Transverse colon (tissue), 4 donors: Measurements from ENCODE around the gene SRMS. TPM values are rescaled to one million over a fixed set of nuclear protein-coding genes. Genes with fewer than 3 reads are reported as not detected.
A peak's percentile ranks its signal among the peaks of the same experiment; 100 is the strongest.

Source experiments
- DNase-seq: peaks from one replicate; pipeline ENCODE4 v3.0.0-alpha.2; 2019
- H3K27ac ChIP-seq, 4 donors: fragments of 200-600 bp; sonication (generic); 2 replicates each; pipeline ENCODE4 v1.5.1; 2016 to 2018; ENCODE audit warnings: inconsistent platforms in 4 of 4
- H3K27me3 ChIP-seq: fragments of 200-600 bp; sonication (generic); 2 replicates; pipeline ENCODE4 v1.5.1; 2017; ENCODE audit warnings: inconsistent platforms
- H3K36me3 ChIP-seq, 4 donors: fragments of 200-600 bp; sonication (generic); 2 replicates each; pipeline ENCODE4 v1.5.1; 2017 to 2019; ENCODE audit warnings: inconsistent platforms in 4 of 4
- H3K4me1 ChIP-seq, 4 donors: fragments of 200-600 bp; sonication (generic); 2 replicates each; pipeline ENCODE4 v1.5.1; 2017 to 2020; ENCODE audit warnings: inconsistent platforms in 4 of 4
- H3K4me3 ChIP-seq, 4 donors: fragments of 200-600 bp; sonication (generic); 1 replicate in 1 of 4; 2 replicates in 3 of 4; pipeline versions ENCODE4 v1.5.1 to v1.6.1; 2017 to 2019; ENCODE audit warnings: inconsistent platforms in 4 of 4
- H3K9me3 ChIP-seq, 2 donors: fragments of 200-600 bp; sonication (generic); 2 replicates each; pipeline ENCODE4 v1.5.1; 2017 to 2019; ENCODE audit warnings: inconsistent platforms in 2 of 2
- CTCF ChIP-seq, 5 experiments: fragments of 200-600 bp in 3 of 5; fragments of 450-650 bp in 2 of 5; sonication (generic) in 3 of 5; IDR thresholded peaks; 1 replicate in 2 of 5; 2 replicates in 3 of 5; pipeline ENCODE4 v1.5.1; 2016 to 2017; ENCODE audit warnings: antibody characterized with exemption in 5 of 5, inconsistent platforms in 3 of 5, mild to moderate bottlenecking in 2 of 5, moderate library complexity in 1 of 5
- EP300 ChIP-seq: sonication (generic); formaldehyde crosslinking; IDR thresholded peaks from one replicate; pipeline ENCODE4 v1.6.1; 2017; ENCODE audit warnings: antibody characterized with exemption, low read depth
- POLR2A ChIP-seq: fragments of 450-650 bp; IDR thresholded peaks from one replicate; pipeline ENCODE4 v1.6.1; 2016; ENCODE audit warnings: antibody characterized with exemption, mild to moderate bottlenecking, moderate library complexity
- POLR2AphosphoS5 ChIP-seq, 3 donors: sonication (generic); formaldehyde crosslinking; IDR thresholded peaks; one replicate each; pipeline ENCODE4 v1.6.1; 2016; ENCODE audit warnings: antibody characterized with exemption in 3 of 3
- WGBS, 2 donors: methylation state at CpG; one replicate each; pipeline ENCODE4 v1.1.5; 2018; ENCODE audit warnings: low coverage in 1 of 2; 5-methylcytosine and 5-hydroxymethylcytosine counted together
- in situ Hi-C, 4 donors: fragments of 200-750 bp; cut with MboI; loops; one replicate each; pipeline versions ENCODE4 v1.15.0 to v1.15.1; 2017; ENCODE audit warnings: low sequenced_read_pairs in 3 of 4, low pct_ligation_motif_present in 1 of 4, low pct_unique_long_range_greater_than_20kb in 1 of 4
- intact Hi-C: fragments of 100-400 bp; cut with DNase I; formaldehyde crosslinking; loops from one replicate; pipeline ENCODE4 v1.15.1; 2023; ENCODE audit warnings: low total_unique reads
- total RNA-seq, 4 donors: library from RNA; depleted of rRNA; stranded (reverse); fragments of >200 nt; gene quantifications; one replicate each; pipeline ENCODE4 v1.1.0, GENCODE V29; 2016

Gene SRMS
- total RNA-seq, 4 donors from 2014 or later = 0.79 TPM; not detected in 3

- intact Hi-C loops = loop anchor here (10.0 kb wide), 1 partner anchor 252 kb away; no protein-coding TSS in a partner anchor
- in situ Hi-C loops = loop anchor here in 1 of 4 donors (25.0 kb wide), 1 partner anchor 105 kb away; the partner anchor contains the start of gene GMEB2
- Histone ChIP-seq H3K9me3 (no peaks in the 10 kb centered on the region), H3K4me1 (peaks cover 10 to 40% (median 21%) of the 10 kb centered on the region in 4 donors), H3K36me3 (no peaks in the 10 kb centered on the region), H3K4me3 (no peak overlapping the region), H3K27me3 (peaks cover 10% of the 10 kb centered on the region), H3K27ac (no peak overlapping the region)
- TF ChIP-seq EP300 = no peak
- TF ChIP-seq POLR2AphosphoS5 (IDR thresholded peaks at IDR 0.05) = no peak
- no peak for TF ChIP-seq POLR2A
- no peak for TF ChIP-seq CTCF (IDR thresholded peaks at IDR 0.05)
- WGBS, 2 donors = 70 to 76% methylated on average over 3 to 24 of the region's 24 CpGs
- DNase-seq = no peak
Observed at GRCh38 chr20:63532449-63532971, 15.0 kb downstream of the SRMS start.

GRCh38 chr20:63531686-63532448 lies 15.7 kb downstream of the SRMS start:
- in situ Hi-C loops = loop anchor here in 1 of 4 donors (25.0 kb wide), 1 partner anchor 105 kb away; the partner anchor contains the start of gene GMEB2
- intact Hi-C loops = loop anchor here (10.0 kb wide), 1 partner anchor 253 kb away; no protein-coding TSS in a partner anchor
- TF ChIP-seq CTCF (IDR thresholded peaks at IDR 0.05) (no peak), POLR2A (peak; percentile 38)
- no peaks in the 10 kb centered on the region for H3K9me3 ChIP-seq
- H3K36me3 ChIP-seq = no peaks in the 10 kb centered on the region
- peaks cover 10% of the 10 kb centered on the region for H3K27me3 ChIP-seq
- WGBS, 2 donors = 84 to 100% methylated on average over 1 to 27 of the region's 27 CpGs
- no peak overlapping the region for H3K4me3 ChIP-seq
- H3K27ac ChIP-seq = no peak overlapping the region
- peaks cover 10 to 34% (median 18%) of the 10 kb centered on the region in 4 donors for H3K4me1 ChIP-seq
- no peak for DNase-seq

- no peak overlapping the region for H3K4me3 ChIP-seq
- TF ChIP-seq POLR2AphosphoS5 (IDR thresholded peaks at IDR 0.05) (peak in 2 of 3 donors; percentile 21 to 60), EP300 (no peak), POLR2A (peak; percentile 24), CTCF (IDR thresholded peaks at IDR 0.05) (no peak)
- WGBS, 2 donors = 43% methylated on average over 11 of the region's 14 CpGs; no CpG with 5 or more reads in 1 of the 2 donors
- intact Hi-C loops = loop anchor here (10.0 kb wide), 1 partner anchor 254 kb away; no protein-coding TSS in a partner anchor
- peaks cover 10 to 38% (median 16%) of the 10 kb centered on the region in 4 donors for H3K4me1 ChIP-seq
- DNase-seq = peak; percentile 82
- H3K27ac ChIP-seq = peak overlapping the region; percentile 10 to 55 (median 22)
- H3K9me3 ChIP-seq = no peaks in the 10 kb centered on the region
- in situ Hi-C loops = loop anchor here in 1 of 4 donors (25.0 kb wide), 1 partner anchor 107 kb away; the partner anchor contains the start of gene GMEB2
- H3K27me3 ChIP-seq = peaks cover 10% of the 10 kb centered on the region
- no peaks in the 10 kb centered on the region for H3K36me3 ChIP-seq
Observed at GRCh38 chr20:63530788-63531160, 16.8 kb downstream of the SRMS start.
